Skeletal muscle tissue (tissue), 4 donors: ENCODE measurements around the gene FHOD3. TPM values are rescaled to one million over a fixed set of nuclear protein-coding genes. Genes with fewer than 3 reads are reported as not detected.

Source experiments
- H3K27ac ChIP-seq: one replicate; pipeline ENCODE4 v1.7.0; 2013; ENCODE audit warnings: mild to moderate bottlenecking, low read depth, low read length, inconsistent platforms
- H3K27me3 ChIP-seq, 3 donors: one replicate each; pipeline ENCODE4 v1.7.0; 2013; ENCODE audit warnings: low read length in 3 of 3; ENCODE audit not compliant: control insufficient read depth in 3 of 3, insufficient read depth in 3 of 3
- H3K36me3 ChIP-seq, 3 donors: one replicate each; pipeline ENCODE4 v1.7.0; 2013; ENCODE audit warnings: low read length in 3 of 3; ENCODE audit not compliant: control insufficient read depth in 3 of 3, insufficient read depth in 3 of 3
- H3K4me1 ChIP-seq, 3 donors: one replicate each; pipeline ENCODE4 v1.7.0; 2013; ENCODE audit warnings: low read length in 3 of 3, mild to moderate bottlenecking in 3 of 3; ENCODE audit not compliant: control insufficient read depth in 3 of 3, insufficient read depth in 3 of 3
- H3K4me3 ChIP-seq, 3 donors: one replicate each; pipeline ENCODE4 v1.7.0; 2013; ENCODE audit warnings: low read length in 3 of 3
- H3K9ac ChIP-seq, 3 donors: one replicate each; pipeline ENCODE4 v1.7.0; 2013; ENCODE audit warnings: low read length in 3 of 3, mild to moderate bottlenecking in 3 of 3, moderate library complexity in 2 of 3, low read depth in 1 of 3
- H3K9me3 ChIP-seq, 3 donors: one replicate each; pipeline ENCODE4 v1.7.0; 2013; ENCODE audit warnings: low read length in 3 of 3; ENCODE audit not compliant: control insufficient read depth in 3 of 3
- total RNA-seq: library from RNA; depleted of rRNA; stranded (reverse); fragments of >200 nt; gene quantifications from one replicate; pipeline ENCODE4 v1.2.3, GENCODE V29; 2014
- donor health status: Osteomylitis.

FHOD3 gene
- total RNA-seq, 1 donor from 2014 or later, result 15.7 TPM

- Histone ChIP-seq H3K27me3 (no peaks in the 10 kb centered on the region), H3K4me3 (no peak overlapping the region), H3K36me3 (no peaks in the 10 kb centered on the region), H3K27ac (peak overlapping the region; percentile 2), H3K9me3 (no peaks in the 10 kb centered on the region), H3K9ac (peak overlapping the region in 1 of 3 donors; percentile 40), H3K4me1 (peaks cover 22 to 54% (median 47%) of the 10 kb centered on the region in 3 donors)
Observed at GRCh38 chr18:36303211-36303844, 5.8 kb downstream of the FHOD3 start.

- Histone ChIP-seq H3K27ac (peak overlapping the region; percentile 75), H3K4me3 (no peak overlapping the region), H3K9ac (peak overlapping the region in 1 of 3 donors; percentile 4), H3K4me1 (peaks cover 31 to 57% (median 52%) of the 10 kb centered on the region in 3 donors), H3K9me3 (no peaks in the 10 kb centered on the region), H3K27me3 (no peaks in the 10 kb centered on the region), H3K36me3 (no peaks in the 10 kb centered on the region)
Observed at GRCh38 chr18:36304723-36305122, 7.2 kb downstream of the FHOD3 start.

GRCh38 chr18:36305375-36305774 lies 7.9 kb downstream of the FHOD3 start:
- H3K36me3 ChIP-seq, result no peaks in the 10 kb centered on the region
- no peaks in the 10 kb centered on the region for H3K27me3 ChIP-seq
- no peak overlapping the region for H3K4me3 ChIP-seq
- H3K9me3 ChIP-seq, result no peaks in the 10 kb centered on the region
- peak overlapping the region in 1 of 3 donors; percentile 4 for H3K9ac ChIP-seq
- H3K27ac ChIP-seq, result peak overlapping the region; percentile 75
- H3K4me1 ChIP-seq, result peaks cover 33 to 55% (median 53%) of the 10 kb centered on the region in 3 donors

DNA sequence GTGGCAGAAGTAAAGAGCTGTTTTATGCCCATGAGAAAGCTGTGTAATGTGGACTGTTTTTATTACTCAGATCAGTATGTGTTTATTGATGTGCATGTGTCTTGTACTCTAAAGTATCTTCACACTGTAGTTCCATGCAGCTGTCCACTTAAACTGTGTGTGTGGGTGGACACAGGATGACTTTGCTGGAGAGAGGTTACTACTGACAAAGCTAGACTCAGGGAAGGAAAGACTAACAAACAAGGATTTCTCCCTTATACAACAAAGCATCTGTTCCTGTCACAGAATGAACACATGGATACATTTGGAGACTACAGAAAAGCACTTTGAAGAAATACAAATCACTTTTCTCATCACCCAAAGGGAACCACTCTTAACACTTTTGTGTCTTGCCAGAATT lies 10.0 kb downstream of the FHOD3 start:
- H3K4me3 ChIP-seq, result no peak overlapping the region
- H3K27ac ChIP-seq, result no peak overlapping the region
- H3K9me3 ChIP-seq, result no peaks in the 10 kb centered on the region
- no peaks in the 10 kb centered on the region for H3K27me3 ChIP-seq
- peaks cover 38 to 57% (median 56%) of the 10 kb centered on the region in 3 donors for H3K4me1 ChIP-seq
- no peak overlapping the region for H3K9ac ChIP-seq
- H3K36me3 ChIP-seq, result no peaks in the 10 kb centered on the region

DNA sequence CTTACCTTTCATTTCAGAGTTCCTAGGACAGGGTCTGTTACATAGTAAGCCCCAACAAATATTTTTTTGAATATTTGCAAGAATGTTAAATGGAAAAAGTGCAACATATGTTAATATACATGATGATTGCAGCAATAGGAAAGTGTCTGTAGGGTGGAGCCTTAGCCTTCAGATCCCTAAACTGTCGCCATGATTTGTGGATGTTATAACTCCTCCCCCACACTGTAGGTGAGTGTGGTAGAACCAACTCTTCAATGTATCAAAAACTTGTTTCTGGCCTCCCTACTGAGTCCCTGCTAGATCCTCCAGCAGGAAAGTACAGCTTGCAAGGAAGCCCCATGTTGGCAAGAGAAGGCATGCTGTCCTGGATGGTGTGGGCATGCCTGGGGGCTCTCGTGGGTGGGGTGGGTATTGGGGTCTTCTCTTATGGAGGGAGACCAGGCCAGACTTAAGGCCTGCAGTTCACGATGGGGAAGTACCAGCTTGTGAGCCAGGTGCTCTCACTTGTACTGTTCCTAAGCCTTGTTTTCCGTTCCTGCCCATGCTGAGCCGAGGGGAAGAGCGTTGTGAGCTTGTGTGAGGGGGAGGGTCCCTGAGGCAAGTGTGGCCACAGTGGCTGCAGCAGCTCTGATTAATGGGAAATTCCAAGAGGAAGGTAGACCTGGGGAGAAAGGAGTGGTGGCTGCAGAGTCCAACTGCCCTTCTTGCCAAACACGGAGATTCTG lies 11.4 kb downstream of the FHOD3 start:
- Histone ChIP-seq H3K4me1 (peaks cover 31 to 52% (median 50%) of the 10 kb centered on the region in 3 donors), H3K36me3 (no peaks in the 10 kb centered on the region), H3K9ac (peak overlapping the region in 2 of 3 donors; percentile 3 to 26), H3K4me3 (peak overlapping the region in 1 of 3 donors; percentile 31), H3K27ac (no peak overlapping the region), H3K27me3 (no peaks in the 10 kb centered on the region), H3K9me3 (no peaks in the 10 kb centered on the region)

DNA sequence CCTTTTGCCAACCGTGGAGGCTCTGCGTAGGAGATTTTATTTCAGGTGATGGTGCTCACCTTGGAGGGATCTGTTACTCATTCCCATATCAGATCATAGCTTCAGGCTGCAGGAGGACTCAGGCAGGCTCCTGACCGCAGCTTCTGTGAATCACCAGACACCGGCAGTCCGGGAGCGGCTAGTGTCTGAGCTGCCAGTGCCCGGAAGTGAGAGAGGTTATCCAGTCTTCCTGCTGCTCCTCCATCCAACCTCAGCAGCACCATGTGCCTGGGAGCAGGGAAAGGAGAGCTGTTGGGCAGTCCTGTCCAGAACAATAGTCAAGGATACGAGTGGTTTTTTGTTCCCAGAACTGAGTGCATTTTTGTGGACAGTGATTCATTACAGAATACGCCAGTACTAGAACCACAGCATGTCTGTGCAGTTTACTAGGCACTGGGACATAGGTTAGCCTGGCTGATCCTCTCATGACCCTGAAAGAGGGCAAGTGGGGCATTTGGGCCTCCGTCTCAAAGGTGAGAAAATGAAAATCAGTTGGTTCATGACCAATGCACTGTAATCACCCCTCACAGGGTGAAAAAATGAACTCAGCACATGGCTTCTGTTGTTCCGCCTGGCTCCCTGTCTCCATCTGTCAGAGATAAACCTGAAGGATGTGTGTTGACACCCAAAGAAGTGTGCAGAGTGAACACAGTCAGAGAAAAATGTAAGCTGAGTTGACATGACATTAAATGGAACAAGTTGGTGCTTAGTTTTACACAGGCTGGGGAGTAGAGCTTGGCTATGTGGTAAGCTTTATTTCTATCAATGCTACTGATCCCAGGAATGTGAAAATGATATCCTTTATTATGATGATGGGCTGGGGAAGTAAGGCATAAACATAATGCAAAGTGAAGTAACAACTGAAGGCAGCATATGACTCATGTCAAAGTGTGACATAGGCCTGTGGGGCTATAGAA lies 12.2 kb downstream of the FHOD3 start:
- Histone ChIP-seq H3K27ac (peak overlapping the region; percentile 36), H3K27me3 (no peaks in the 10 kb centered on the region), H3K9me3 (no peaks in the 10 kb centered on the region), H3K4me1 (peaks cover 31 to 54% (median 52%) of the 10 kb centered on the region in 3 donors), H3K36me3 (no peaks in the 10 kb centered on the region), H3K9ac (peak overlapping the region in 2 of 3 donors; percentile 26 to 51), H3K4me3 (peak overlapping the region in 1 of 3 donors; percentile 31)

DNA sequence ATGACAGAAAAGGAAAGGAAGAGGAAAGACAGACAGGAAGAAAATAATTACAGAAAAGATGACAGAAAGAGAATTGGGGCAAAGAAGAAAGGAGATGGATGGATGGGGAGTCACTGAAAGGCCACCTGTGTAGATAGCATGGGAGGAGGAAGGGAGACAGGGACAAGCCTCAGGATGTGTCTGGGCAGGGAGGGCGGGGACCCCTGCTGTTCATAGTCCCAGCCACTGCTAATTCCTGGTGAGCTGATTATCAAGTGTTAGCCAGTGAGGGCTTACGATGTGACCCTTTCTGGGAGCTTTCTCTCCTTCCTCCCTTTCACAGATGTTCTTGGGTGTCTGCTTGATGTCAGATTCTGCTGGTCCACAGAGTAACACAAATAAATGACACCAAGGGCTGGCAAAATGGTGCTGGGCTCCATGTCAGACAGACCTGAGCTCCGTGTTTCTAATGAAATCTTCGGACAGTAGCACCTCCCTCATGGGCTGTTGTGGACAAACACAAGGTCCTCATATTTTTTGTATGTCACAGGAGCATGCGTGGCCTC lies 13.6 kb downstream of the FHOD3 start:
- H3K9ac ChIP-seq, result no peak overlapping the region
- H3K36me3 ChIP-seq, result no peaks in the 10 kb centered on the region
- H3K4me3 ChIP-seq, result no peak overlapping the region
- H3K9me3 ChIP-seq, result no peaks in the 10 kb centered on the region
- H3K4me1 ChIP-seq, result peaks cover 23 to 52% (median 51%) of the 10 kb centered on the region in 3 donors
- H3K27me3 ChIP-seq, result no peaks in the 10 kb centered on the region
- H3K27ac ChIP-seq, result no peak overlapping the region

DNA sequence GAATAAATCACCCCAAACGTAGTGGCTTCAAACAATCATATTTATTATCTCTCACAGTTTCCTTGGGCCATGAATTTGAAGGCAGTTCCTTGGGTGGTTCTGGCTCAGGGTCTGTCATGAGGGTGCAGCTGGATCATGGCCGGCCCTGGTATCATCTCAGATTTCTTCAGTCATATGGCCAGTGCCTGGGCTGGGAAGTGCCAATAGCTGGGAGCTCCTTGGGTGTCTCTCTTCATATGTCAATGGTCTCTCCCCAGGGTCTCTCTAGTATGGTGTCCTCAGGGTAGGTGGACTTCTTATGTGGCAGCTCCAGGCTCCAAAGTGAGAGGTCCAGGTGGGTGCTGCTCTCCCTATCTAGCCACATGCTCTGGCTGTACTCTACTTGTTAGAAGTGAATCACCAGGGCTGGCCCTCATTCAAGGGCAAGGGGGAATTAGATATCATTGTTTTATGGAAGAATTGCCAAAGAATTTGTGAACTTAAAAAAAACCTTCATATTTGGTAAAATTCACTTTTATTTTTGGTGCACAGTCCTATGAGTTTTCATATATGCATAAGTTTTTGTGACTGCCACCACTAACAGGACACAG lies 15.4 kb downstream of the FHOD3 start:
- no peaks in the 10 kb centered on the region for H3K36me3 ChIP-seq
- no peaks in the 10 kb centered on the region for H3K27me3 ChIP-seq
- no peak overlapping the region for H3K9ac ChIP-seq
- H3K9me3 ChIP-seq, result no peaks in the 10 kb centered on the region
- H3K4me3 ChIP-seq, result no peak overlapping the region
- peaks cover 20 to 49% (median 45%) of the 10 kb centered on the region in 3 donors for H3K4me1 ChIP-seq
- no peak overlapping the region for H3K27ac ChIP-seq

GRCh38 chr18:36314098-36314497 lies 16.6 kb downstream of the FHOD3 start:
- Histone ChIP-seq H3K36me3 (no peaks in the 10 kb centered on the region), H3K9me3 (no peaks in the 10 kb centered on the region), H3K27ac (no peak overlapping the region), H3K4me1 (peaks cover 18 to 45% (median 41%) of the 10 kb centered on the region in 3 donors), H3K9ac (no peak overlapping the region), H3K4me3 (no peak overlapping the region), H3K27me3 (no peaks in the 10 kb centered on the region)
